Germinal center (tissue), 1 donor: ENCODE measurements around the gene PRKAG3.

Experiments used
- DNase-seq: peaks from one replicate; pipeline ENCODE4 v3.0.0; 2012; ENCODE audit warnings: mixed read lengths, low spot score

Gene PRKAG3

GRCh38 chr2:218839888-218840287 is 8.3 kb upstream of the PRKAG3 start:
- no peak for DNase-seq

GRCh38 chr2:218839430-218839829 is 7.8 kb upstream of the PRKAG3 start:
- DNase-seq = no peak

- no peak for DNase-seq
Observed at GRCh38 chr2:218837495-218837894, 5.9 kb upstream of the PRKAG3 start.

GRCh38 chr2:218834685-218835084 is 3.1 kb upstream of the PRKAG3 start:
- no peak for DNase-seq

GRCh38 chr2:218833023-218833609 is 1.5 kb upstream of the PRKAG3 start:
- no peak for DNase-seq

GRCh38 chr2:218832520-218832919 is 917 bp upstream of the PRKAG3 start:
- no peak for DNase-seq

GRCh38 chr2:218832081-218832480 is 478 bp upstream of the PRKAG3 start:
- no peak for DNase-seq

GRCh38 chr2:218830526-218831306 is 887 bp downstream of the PRKAG3 start:
- DNase-seq = no peak

GRCh38 chr2:218829868-218830451 is 1.6 kb downstream of the PRKAG3 start:
- no peak for DNase-seq

- DNase-seq = no peak
Observed at GRCh38 chr2:218828477-218828778, 3.2 kb downstream of the PRKAG3 start.

GRCh38 chr2:218827701-218828476 is 3.7 kb downstream of the PRKAG3 start:
- no peak for DNase-seq

- DNase-seq = no peak
Observed at GRCh38 chr2:218826791-218827190, 4.8 kb downstream of the PRKAG3 start.

GRCh38 chr2:218824004-218824403 is 7.6 kb downstream of the PRKAG3 start:
- DNase-seq = no peak

GRCh38 chr2:218823196-218823855 is 8.3 kb downstream of the PRKAG3 start:
- no peak for DNase-seq

GRCh38 chr2:218822622-218823021 is 9.0 kb downstream of the PRKAG3 start:
- DNase-seq = no peak

GRCh38 chr2:218821605-218822211 is 9.9 kb downstream of the PRKAG3 start:
- DNase-seq = no peak

- no peak for DNase-seq
Observed at GRCh38 chr2:218820746-218821369, 10.7 kb downstream of the PRKAG3 start.

GRCh38 chr2:218819093-218819492 is 12.5 kb downstream of the PRKAG3 start:
- DNase-seq = no peak

GRCh38 chr2:218816561-218817011 is 15.0 kb downstream of the PRKAG3 start:
- no peak for DNase-seq

- DNase-seq = no peak
Observed at GRCh38 chr2:218815649-218816048, 16.0 kb downstream of the PRKAG3 start.

- no peak for DNase-seq
Observed at GRCh38 chr2:218815244-218815637, 16.4 kb downstream of the PRKAG3 start.
